Lung (tissue), 12 donors: ENCODE data around the gene PPP1R7. TPM values are rescaled to one million over a fixed set of nuclear protein-coding genes. Genes with fewer than 3 reads are reported as not detected.

Experiments used
- ATAC-seq: fragments of 200-7000 bp; cut with Tn5 transposase; one replicate; pipeline ENCODE4 v1.9.1; 2020; ENCODE audit warnings: moderate number of reproducible peaks; ENCODE audit not compliant: insufficient read depth, low FRiP score
- DNase-seq, 3 donors: peaks; one replicate each; pipeline ENCODE4 v3.0.0-alpha.2; 2013 to 2017
- H3K27ac ChIP-seq, 2 donors: one replicate each; pipeline ENCODE4 v1.5.1; 2013; ENCODE audit warnings: mild to moderate bottlenecking in 2 of 2, moderate library complexity in 2 of 2, control low read depth in 1 of 2, inconsistent platforms in 1 of 2, low read depth in 1 of 2, low read length in 1 of 2
- H3K27me3 ChIP-seq, 3 donors: one replicate each; pipeline ENCODE4 v1.5.1; 2013; ENCODE audit warnings: low read length in 2 of 3; ENCODE audit not compliant: control insufficient read depth in 3 of 3, insufficient read depth in 3 of 3
- H3K36me3 ChIP-seq, 4 donors: one replicate each; pipeline ENCODE4 v1.5.1; 2013; ENCODE audit warnings: low read length in 4 of 4, mild to moderate bottlenecking in 1 of 4, moderate library complexity in 1 of 4; ENCODE audit not compliant: control insufficient read depth in 4 of 4, insufficient read depth in 4 of 4
- H3K4me1 ChIP-seq, 5 donors: one replicate each; pipeline ENCODE4 v1.5.1; 2013; ENCODE audit warnings: low read length in 5 of 5, mild to moderate bottlenecking in 2 of 5, moderate library complexity in 1 of 5; ENCODE audit not compliant: control insufficient read depth in 5 of 5, insufficient read depth in 5 of 5
- H3K4me3 ChIP-seq: one replicate; pipeline ENCODE4 v1.5.1; 2013; ENCODE audit warnings: mild to moderate bottlenecking, control low read depth, moderate library complexity
- H3K9ac ChIP-seq, 2 donors: one replicate each; pipeline ENCODE4 v1.5.1; 2013; ENCODE audit warnings: low read length in 2 of 2, control low read depth in 1 of 2; ENCODE audit not compliant: insufficient read depth in 1 of 2
- H3K9me3 ChIP-seq, 4 donors: one replicate each; pipeline ENCODE4 v1.5.1; 2013; ENCODE audit warnings: low read length in 3 of 4, mild to moderate bottlenecking in 1 of 4, moderate library complexity in 1 of 4; ENCODE audit not compliant: control insufficient read depth in 4 of 4, insufficient read depth in 3 of 4
- WGBS, 2 donors: extraction: QIAGEN DNeasy Blood & Tissue Kit; methylation state at CpG; one replicate each; pipeline ENCODE4 v1.1.7; 2013; 5-methylcytosine and 5-hydroxymethylcytosine counted together
- polyA plus RNA-seq, 2 donors: library from polyadenylated mRNA; stranded (reverse); fragments of 200-250 nt; gene quantifications; one replicate each; pipeline ENCODE4 v1.2.1, GENCODE V29; 2013
- total RNA-seq, 2 donors: library from RNA; depleted of rRNA in 1 of 2; stranded (reverse); fragments of >200 nt in 1 of 2; gene quantifications; one replicate each; pipeline ENCODE4 v1.2.1, GENCODE V29; 2014 to 2021
- TF ChIP-seq, protein P1 (sequence below): IDR thresholded peaks from 2 replicates; pipeline ENCODE4 v1.5.1; 2012; ENCODE audit warnings: mild to moderate bottlenecking; ENCODE audit errors: control extremely low read depth, extremely low read depth
- donor health status: control.
- donor health status: control.
- donor health status: Bipolar disorder and iron deficiency.
- donor health status: healthy.
- donor health status: DM: yes; HTN: yes; CAD: no.

PPP1R7 gene
- total and polyA plus RNA-seq, 4 donors: 54.6 to 78.1 (median 65.9) TPM

DNA sequence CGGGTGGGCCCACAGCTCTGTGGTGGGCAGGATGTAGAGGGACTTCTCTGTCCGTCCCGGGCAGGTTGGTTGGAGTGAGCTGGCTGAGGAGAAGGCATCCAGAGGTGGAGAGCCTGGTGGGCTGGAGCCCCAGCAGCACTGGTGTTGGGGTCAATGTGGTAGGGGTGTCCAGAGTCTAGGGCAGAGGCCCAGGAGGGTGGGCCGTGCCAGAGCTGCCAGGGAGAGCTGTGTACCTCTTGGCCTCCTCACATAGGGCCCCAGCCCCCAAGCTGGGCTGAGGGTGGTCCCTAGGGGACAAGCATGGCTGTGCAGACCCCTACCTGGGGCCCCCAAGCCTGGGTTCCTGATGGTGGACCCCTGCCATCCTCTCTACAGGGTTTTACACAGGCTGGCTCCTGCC lies 54.2 kb downstream of the PPP1R7 start:
- H3K4me3 ChIP-seq: no peak overlapping the region
- no peaks in the 10 kb centered on the region for H3K9me3 ChIP-seq
- H3K4me1 ChIP-seq: no peaks in the 10 kb centered on the region
- no peak for ATAC-seq
- H3K36me3 ChIP-seq: no peaks in the 10 kb centered on the region
- H3K9ac ChIP-seq: no peak overlapping the region
- H3K27me3 ChIP-seq: no peaks in the 10 kb centered on the region
- WGBS, 2 donors: 57 to 72% methylated on average over 4 of the region's 4 CpGs
- DNase-seq: no peak
- no peak overlapping the region for H3K27ac ChIP-seq
- TF ChIP-seq, protein P1, sequence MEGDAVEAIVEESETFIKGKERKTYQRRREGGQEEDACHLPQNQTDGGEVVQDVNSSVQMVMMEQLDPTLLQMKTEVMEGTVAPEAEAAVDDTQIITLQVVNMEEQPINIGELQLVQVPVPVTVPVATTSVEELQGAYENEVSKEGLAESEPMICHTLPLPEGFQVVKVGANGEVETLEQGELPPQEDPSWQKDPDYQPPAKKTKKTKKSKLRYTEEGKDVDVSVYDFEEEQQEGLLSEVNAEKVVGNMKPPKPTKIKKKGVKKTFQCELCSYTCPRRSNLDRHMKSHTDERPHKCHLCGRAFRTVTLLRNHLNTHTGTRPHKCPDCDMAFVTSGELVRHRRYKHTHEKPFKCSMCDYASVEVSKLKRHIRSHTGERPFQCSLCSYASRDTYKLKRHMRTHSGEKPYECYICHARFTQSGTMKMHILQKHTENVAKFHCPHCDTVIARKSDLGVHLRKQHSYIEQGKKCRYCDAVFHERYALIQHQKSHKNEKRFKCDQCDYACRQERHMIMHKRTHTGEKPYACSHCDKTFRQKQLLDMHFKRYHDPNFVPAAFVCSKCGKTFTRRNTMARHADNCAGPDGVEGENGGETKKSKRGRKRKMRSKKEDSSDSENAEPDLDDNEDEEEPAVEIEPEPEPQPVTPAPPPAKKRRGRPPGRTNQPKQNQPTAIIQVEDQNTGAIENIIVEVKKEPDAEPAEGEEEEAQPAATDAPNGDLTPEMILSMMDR: no peak

DNA sequence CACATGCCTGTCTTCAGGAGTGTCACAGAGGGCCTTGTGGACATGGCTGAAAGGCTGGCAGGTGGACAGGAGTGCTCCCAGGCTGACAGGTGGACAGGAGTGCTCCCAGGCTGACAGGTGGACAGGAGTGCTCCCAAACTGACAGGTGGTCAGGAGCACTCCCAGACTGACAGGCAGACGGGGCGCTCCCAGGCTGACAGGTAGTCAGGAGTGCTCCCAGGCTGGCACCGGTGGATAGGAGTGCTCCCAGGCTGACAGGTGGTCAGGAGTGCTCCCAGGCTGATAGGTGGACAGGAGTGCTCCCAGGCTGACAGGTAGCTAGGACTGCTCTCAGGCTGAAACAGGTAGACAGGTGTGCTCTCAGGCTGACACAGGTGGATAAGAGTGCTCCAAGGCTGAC lies 54.8 kb downstream of the PPP1R7 start:
- TF ChIP-seq, protein P1: no peak
- no peak for ATAC-seq
- Histone ChIP-seq H3K9ac (no peak overlapping the region), H3K4me1 (no peaks in the 10 kb centered on the region), H3K36me3 (no peaks in the 10 kb centered on the region), H3K4me3 (no peak overlapping the region), H3K9me3 (no peaks in the 10 kb centered on the region), H3K27me3 (no peaks in the 10 kb centered on the region), H3K27ac (no peak overlapping the region)
- DNase-seq: no peak
- WGBS, 2 donors: 94 to 96% methylated on average over 3 of the region's 3 CpGs

DNA sequence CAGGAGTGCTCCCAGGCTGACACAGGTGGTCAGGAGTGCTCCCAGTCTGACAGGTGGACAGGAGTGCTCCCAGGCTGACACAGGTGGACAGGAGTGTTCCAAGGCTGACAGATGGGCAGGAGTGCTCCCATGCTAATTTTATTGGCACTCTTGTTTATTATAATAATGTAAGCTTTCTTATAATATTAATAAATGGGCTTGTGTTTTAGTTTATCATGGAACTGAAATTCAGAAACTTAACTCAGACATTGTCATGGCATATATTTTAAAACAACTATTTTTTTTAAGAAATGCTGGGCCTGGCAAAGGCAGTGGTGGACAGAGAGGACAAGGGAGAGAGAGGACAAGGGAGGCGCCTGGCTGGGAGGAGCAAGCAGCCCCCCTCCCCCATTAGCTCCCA lies 56.9 kb downstream of the PPP1R7 start:
- no peaks in the 10 kb centered on the region for H3K4me1 ChIP-seq
- WGBS, 2 donors: 70 to 100% methylated on average over 1 of the region's 1 CpG
- no peaks in the 10 kb centered on the region for H3K36me3 ChIP-seq
- DNase-seq: no peak
- no peak overlapping the region for H3K9ac ChIP-seq
- ATAC-seq: no peak
- H3K9me3 ChIP-seq: no peaks in the 10 kb centered on the region
- no peak overlapping the region for H3K4me3 ChIP-seq
- no peak overlapping the region for H3K27ac ChIP-seq
- TF ChIP-seq, protein P1: no peak
- no peaks in the 10 kb centered on the region for H3K27me3 ChIP-seq

DNA sequence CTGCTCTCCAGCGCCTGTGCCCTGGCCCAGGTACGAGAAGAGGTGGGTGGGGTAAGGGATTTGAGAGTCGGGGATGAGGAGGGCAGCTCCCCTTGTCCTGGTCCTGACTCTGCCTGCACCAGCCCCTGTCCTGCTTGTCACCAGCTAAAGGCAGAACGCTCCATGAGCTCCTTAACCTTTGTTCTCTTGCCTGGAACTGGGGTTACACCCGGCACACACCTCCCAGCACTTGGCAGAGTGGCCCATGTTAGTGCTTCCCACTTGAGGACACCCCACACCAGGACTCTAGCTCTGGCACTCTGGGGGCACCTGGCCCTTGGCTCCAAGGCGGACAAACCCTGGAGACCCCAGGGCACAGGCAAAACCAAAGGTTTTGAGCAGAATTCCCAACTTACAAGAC lies 57.4 kb downstream of the PPP1R7 start:
- WGBS, 2 donors: 77 to 82% methylated on average over 6 of the region's 6 CpGs
- DNase-seq: no peak
- Histone ChIP-seq H3K9me3 (no peaks in the 10 kb centered on the region), H3K27me3 (no peaks in the 10 kb centered on the region), H3K4me3 (no peak overlapping the region), H3K36me3 (no peaks in the 10 kb centered on the region), H3K9ac (no peak overlapping the region), H3K4me1 (no peaks in the 10 kb centered on the region), H3K27ac (no peak overlapping the region)
- TF ChIP-seq, protein P1: no peak
- ATAC-seq: no peak
